GM12878 (cell line): Measurements from ENCODE around the gene HTR3A. TPM values are rescaled to one million over a fixed set of nuclear protein-coding genes. Genes with fewer than 3 reads are reported as not detected.

Source experiments
- ATAC-seq: fragments of 200-7000 bp; cut with Tn5 transposase; 3 replicates; pipeline ENCODE4 v1.9.1; 2020; ENCODE audit warnings: mild to moderate bottlenecking, moderate library complexity
- BruUV-seq: library from RNA; stranded (reverse); fragments of 400-500 nt; replicated peaks from 2 replicates; lab custom pipeline; 2021; lab: Mats Ljungman, UMichigan
- CTCF ChIA-PET: fragments of 300-600 bp; sonication (Branson Sonifier 250); formaldehyde crosslinking; extraction: SDS; loops from one replicate; lab custom pipeline; 2021; ENCODE audit warnings: inconsistent platforms; lab: Yijun Ruan, JAX
- POLR2A ChIA-PET: fragments of 350-600 bp; formaldehyde crosslinking; extraction: SDS; loops from one replicate; lab custom pipeline; 2021; ENCODE audit warnings: inconsistent platforms; lab: Charles Lee
- RAD21 ChIA-PET: fragments of 300-600 bp; sonication (Branson Sonifier 250); formaldehyde crosslinking; loops from one replicate; lab custom pipeline; 2023; ENCODE audit warnings: antibody characterized with exemption; ENCODE audit not compliant: unreplicated experiment; lab: Charles Lee
- SMC1A ChIA-PET: fragments of 300-600 bp; sonication (Branson Sonifier 250); formaldehyde crosslinking; loops from one replicate; lab custom pipeline; 2023; ENCODE audit not compliant: unreplicated experiment, uncharacterized antibody; lab: Charles Lee
- DNase-seq: peaks from one replicate; pipeline ENCODE4 v3.0.0-alpha.2; 2011; ENCODE audit warnings: low read depth, low spot score
- FAIRE-seq: peaks from 3 replicates; lab custom pipeline; 2011; peaks lifted over from hg19 to GRCh38; lab: Jason Lieb, UNC
- H2AFZ ChIP-seq: 2 replicates; pipeline ENCODE4 v1.6.0; 2011; ENCODE audit warnings: low read depth, low read length, control low read depth; ENCODE audit not compliant: control insufficient read depth
- H3K27ac ChIP-seq: 2 replicates; pipeline ENCODE4 v1.5.1; 2011; ENCODE audit warnings: control low read depth; ENCODE audit not compliant: control insufficient read depth, insufficient read depth
- H3K27me3 ChIP-seq, 2 experiments: replicated peaks in 1 of 2; 2 replicates each; pipeline versions ENCODE4 v1.6.0 to v1.6.1; 2011; ENCODE audit warnings: low read length in 1 of 2; ENCODE audit not compliant: control insufficient read depth in 2 of 2, insufficient read depth in 2 of 2
- H3K36me3 ChIP-seq, 2 experiments: 2 replicates each; pipeline ENCODE4 v1.5.1; 2011; ENCODE audit warnings: low read length in 1 of 2; ENCODE audit not compliant: control insufficient read depth in 2 of 2, insufficient read depth in 2 of 2
- H3K4me1 ChIP-seq: 2 replicates; pipeline ENCODE4 v1.6.1; 2011; ENCODE audit warnings: mild to moderate bottlenecking, low read length, moderate library complexity, mixed read lengths; ENCODE audit not compliant: control insufficient read depth, insufficient read depth
- H3K4me2 ChIP-seq: 2 replicates; pipeline ENCODE4 v1.6.0; 2011; ENCODE audit warnings: control low read depth; ENCODE audit not compliant: control insufficient read depth, insufficient read depth
- H3K4me3 ChIP-seq: fragments of 200-600 bp; sonication (generic); 2 replicates; pipeline ENCODE4 v1.5.1; 2016
- H3K79me2 ChIP-seq: 2 replicates; pipeline ENCODE4 v1.6.0; 2011; ENCODE audit warnings: low read length; ENCODE audit not compliant: control insufficient read depth, insufficient read depth
- H3K9ac ChIP-seq: 2 replicates; pipeline ENCODE4 v1.8.0; 2011; ENCODE audit warnings: low read length, control low read depth, mixed read lengths; ENCODE audit not compliant: control insufficient read depth, insufficient read depth
- H3K9me3 ChIP-seq: replicated peaks from 3 replicates; pipeline ENCODE4 v1.5.1; 2011; ENCODE audit warnings: mild to moderate bottlenecking, low read length; ENCODE audit not compliant: control insufficient read depth, insufficient read depth
- H4K20me1 ChIP-seq: 2 replicates; pipeline ENCODE4 v1.6.0; 2011; ENCODE audit not compliant: control insufficient read depth, insufficient read depth
- ATF7 ChIP-seq: fragments of 450-650 bp; IDR thresholded peaks from 2 replicates; pipeline ENCODE4 v1.6.1; 2016; ENCODE audit warnings: low read depth, mild to moderate bottlenecking
- BRCA1 ChIP-seq: IDR thresholded peaks from 2 replicates; pipeline ENCODE4 v1.6.1; 2011; ENCODE audit warnings: low read depth, low read length, improper control_type of control experiment
- HCFC1 ChIP-seq: fragments of 150-350 bp; IDR thresholded peaks from 2 replicates; pipeline ENCODE4 v1.6.1; 2014; ENCODE audit warnings: low read length
- KAT2A ChIP-seq: conservative IDR thresholded peaks from 2 replicates; pipeline ENCODE4 v1.6.1; 2011; ENCODE audit warnings: low read depth, low read length; ENCODE audit not compliant: control insufficient read depth
- MLLT1 ChIP-seq: fragments of 450-650 bp; IDR thresholded peaks from 2 replicates; pipeline ENCODE4 v1.6.1; 2016; ENCODE audit warnings: mild to moderate bottlenecking
- NFIC ChIP-seq: IDR thresholded peaks from 2 replicates; pipeline ENCODE4 v1.6.1; 2012; ENCODE audit warnings: low read depth, mild to moderate bottlenecking, inconsistent platforms, low read length, moderate library complexity
- PML ChIP-seq: IDR thresholded peaks from 2 replicates; pipeline ENCODE4 v1.6.1; 2012; ENCODE audit warnings: low read length, inconsistent platforms
- POLR2AphosphoS2 ChIP-seq: IDR thresholded peaks from 2 replicates; pipeline ENCODE4 v1.6.1; 2011; ENCODE audit warnings: low read depth, mild to moderate bottlenecking, low read length, improper control_type of control experiment, moderate library complexity
- POLR2AphosphoS5 ChIP-seq: IDR thresholded peaks from 2 replicates; pipeline ENCODE4 v1.6.1; 2011; ENCODE audit warnings: mild to moderate bottlenecking, low read length, inconsistent platforms
- POU2F2 ChIP-seq: IDR thresholded peaks from 3 replicates; pipeline ENCODE4 v1.6.1; 2011; ENCODE audit warnings: low read depth, mild to moderate bottlenecking, low read length, borderline replicate concordance
- RAD21 ChIP-seq: IDR thresholded peaks from 2 replicates; pipeline ENCODE4 v1.6.1; 2011; ENCODE audit warnings: mild to moderate bottlenecking, low read depth, low read length, moderate library complexity; ENCODE audit not compliant: insufficient read depth
- RAD51 ChIP-seq: fragments of 450-650 bp; IDR thresholded peaks from 2 replicates; pipeline ENCODE4 v1.6.1; 2016; ENCODE audit warnings: moderate library complexity, mild to moderate bottlenecking, inconsistent platforms
- SIN3A ChIP-seq: IDR thresholded peaks from 2 replicates; pipeline ENCODE4 v1.6.1; 2012; ENCODE audit warnings: low read depth, low read length, improper control_type of control experiment
- SMC3 ChIP-seq: IDR thresholded peaks from 2 replicates; pipeline ENCODE4 v1.6.1; 2011; ENCODE audit warnings: low read length, improper control_type of control experiment, borderline replicate concordance
- TAF1 ChIP-seq: IDR thresholded peaks from 2 replicates; pipeline ENCODE4 v1.6.1; 2011; ENCODE audit warnings: mild to moderate bottlenecking, low read depth, low read length, borderline replicate concordance
- YBX1 ChIP-seq: fragments of 450-650 bp; IDR thresholded peaks from 2 replicates; pipeline ENCODE4 v1.6.1; 2016; ENCODE audit warnings: antibody characterized with exemption
- ZBTB11 ChIP-seq: fragments of 450-650 bp; formaldehyde crosslinking; IDR thresholded peaks from 2 replicates; pipeline ENCODE4 v1.5.0; 2022; ENCODE audit warnings: mild to moderate bottlenecking, missing genetic modification characterization
- WGBS: methylation state at CpG from one replicate; pipeline ENCODE4 v1.1.6; 2016; ENCODE audit warnings: low lambda C conversion rate; ENCODE audit not compliant: insufficient replicate concordance, insufficient coverage; ENCODE audit errors: missing lambda C conversion rate; 5-methylcytosine and 5-hydroxymethylcytosine counted together
- in situ Hi-C: fragments of 300-500 bp; cut with MboI; formaldehyde crosslinking; loops from 9 replicates; pipeline ENCODE4 v1.14.3; 2018; ENCODE audit warnings: mixed read lengths
- intact Hi-C: fragments of 100-400 bp; cut with micrococcal nuclease; formaldehyde crosslinking; loops from one replicate; pipeline ENCODE4 v1.14.2; 2022; ENCODE audit not compliant: unreplicated experiment
- polyA plus RNA-seq, 11 experiments: library from polyadenylated mRNA; depleted of rRNA in 4 of 11; unstranded in 6 of 11; stranded (reverse) in 5 of 11; fragments of >200 nt; fragmentation: Nextera tagmentation in 4 of 11; fragmentation: Illumina TruSeq in 1 of 11; extraction: Ambion mirVana in 4 of 11; extraction: Trizol in 1 of 11; gene quantifications; 1 replicate in 1 of 11; 2 replicates in 10 of 11; pipeline versions ENCODE4 v1.2.1 to v1.2.3, GENCODE V29; 2011 to 2016; ENCODE audit warnings: inconsistent platforms in 2 of 11, missing spikeins in 2 of 11, low read depth in 1 of 11
- total RNA-seq, 4 experiments: library from RNA; depleted of rRNA in 3 of 4; stranded (reverse); fragments of >200 nt in 3 of 4; fragmentation: Illumina TruSeq in 1 of 4; extraction: Trizol in 1 of 4; gene quantifications; 2 replicates each; pipeline versions ENCODE4 v1.2.1 to v1.2.3, GENCODE V29; 2013 to 2021

HTR3A gene
- total and polyA plus RNA-seq, 10 of the 15 experiments (the other 5 are each of a cell fraction or from before 2014, with no cell fraction given): not detected

GRCh38 chr11:113947994-113948393 is 26.9 kb upstream of the HTR3A start:
- DNase-seq (no peak), ATAC-seq (no peak), FAIRE-seq (no peak)
- Histone ChIP-seq H3K4me2 (no peak overlapping the region), H3K9me3 (no peaks in the 10 kb centered on the region), H3K4me3 (no peak overlapping the region), H3K4me1 (no peaks in the 10 kb centered on the region), H3K79me2 (no peaks in the 10 kb centered on the region), H3K36me3 (no peaks in the 10 kb centered on the region), H3K9ac (no peak overlapping the region), H4K20me1 (no peaks in the 10 kb centered on the region), H3K27me3 (peaks cover 0 to 3% of the 10 kb centered on the region in 2 experiments; a peak in 3 of 4 replicates), H2AFZ (no peak overlapping the region), H3K27ac (no peak overlapping the region)
- ChIA-PET SMC1A (no interaction called here), RAD21 (no interaction called here), CTCF (interaction anchor here (0.6 kb wide), 1 partner anchor 47 kb away, joined by 3 read pairs; no protein-coding TSS in a partner anchor), POLR2A (no interaction called here)
- in situ Hi-C loops: no loop called here
- BruUV-seq: no TSS peak
- WGBS: 2% methylated on average over 4 of the region's 4 CpGs
- TF ChIP-seq MLLT1: no peak
- TF ChIP-seq ATF7: no peak
- no peak for TF ChIP-seq POU2F2
- no peak for TF ChIP-seq SMC3
- no peak for TF ChIP-seq KAT2A
- no peak for TF ChIP-seq BRCA1
- no peak for TF ChIP-seq POLR2AphosphoS2
- no peak for TF ChIP-seq HCFC1
- TF ChIP-seq RAD21: no peak
- TF ChIP-seq ZBTB11 (CRISPR knock-in tag): no peak
- TF ChIP-seq TAF1: no peak
- TF ChIP-seq YBX1: no peak
- no peak for TF ChIP-seq RAD51
- TF ChIP-seq PML: no peak
- no peak for TF ChIP-seq NFIC
- no peak for TF ChIP-seq SIN3A
- no peak for TF ChIP-seq POLR2AphosphoS5
- intact Hi-C loops: no loop called here
